ENCODE results near the gene SRD5A1. TPM values are rescaled to one million over a fixed set of nuclear protein-coding genes. Genes with fewer than 3 reads are reported as not detected.

The SRD5A1 gene
- total and polyA plus RNA-seq, 2 of the 8 experiments (the other 6 are each of a cell fraction or from before 2014, with no cell fraction given): 34.7 to 42.4 TPM

GRCh38 chr5:6705088-6705487 is 71.8 kb downstream of the SRD5A1 start (continued):
- TF ChIP-seq RBBP5 (IDR thresholded peaks at IDR 0.05; ENCODE audit: borderline replicate concordance, low read depth, low read length) (no peak), CHD1 (IDR thresholded peaks at IDR 0.05; ENCODE audit: low read depth, low read length) (no peak), SP1 (IDR thresholded peaks at IDR 0.05; ENCODE audit: low read depth, low read length) (no peak), FOSL1 (IDR thresholded peaks at IDR 0.05; ENCODE audit: insufficient read depth, low read depth, low read length) (no peak), ATF2 (IDR thresholded peaks at IDR 0.05; ENCODE audit: low read length) (no peak)

All from H1 (cell line).